GM15510 (cell line): ENCODE results near the gene CRABP1.

Experiments
- POLR2A ChIP-seq: IDR thresholded peaks from 3 replicates; pipeline ENCODE4 v1.6.1; 2011; ENCODE audit warnings: borderline replicate concordance; ENCODE audit not compliant: insufficient read length; ENCODE audit errors: extremely low read depth

Gene CRABP1

GRCh38 chr15:78313383-78313782, 26.8 kb upstream of the CRABP1 start:
- TF ChIP-seq POLR2A, result no peak

- no peak for TF ChIP-seq POLR2A
Measured at GRCh38 chr15:78314181-78314581, 26.0 kb upstream of the CRABP1 start.

DNA sequence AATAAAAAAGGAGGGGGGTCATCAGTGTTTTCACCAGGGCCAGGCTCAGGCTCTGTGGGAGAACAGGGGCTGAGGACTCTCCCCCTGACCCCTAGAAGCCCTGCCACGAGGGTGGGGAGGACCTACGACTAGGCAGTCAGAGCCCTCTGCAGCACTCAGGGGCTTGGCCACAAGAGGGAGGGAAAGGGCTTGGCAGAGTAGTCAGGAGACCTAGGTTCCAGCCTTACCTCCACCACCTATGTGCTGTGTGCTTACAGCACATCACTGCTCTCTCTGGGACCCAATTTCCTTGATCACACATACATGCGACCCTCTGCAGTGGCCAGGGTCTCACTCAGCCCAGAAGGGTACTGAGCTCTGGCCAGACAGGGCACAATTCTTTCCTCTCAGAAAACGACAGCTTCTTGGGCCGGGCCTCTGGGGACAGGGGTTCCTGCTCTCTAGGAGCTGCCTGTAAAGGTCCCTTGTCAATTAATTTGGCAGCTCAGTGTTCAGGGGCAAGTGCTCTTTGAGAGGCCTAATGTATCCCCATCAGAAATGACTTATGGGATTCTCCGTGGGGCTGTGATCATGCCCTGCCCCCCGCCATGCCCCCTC, 24.4 kb upstream of the CRABP1 start:
- no peak for TF ChIP-seq POLR2A

- no peak for TF ChIP-seq POLR2A
Measured at GRCh38 chr15:78316283-78317083, 23.7 kb upstream of the CRABP1 start.

DNA sequence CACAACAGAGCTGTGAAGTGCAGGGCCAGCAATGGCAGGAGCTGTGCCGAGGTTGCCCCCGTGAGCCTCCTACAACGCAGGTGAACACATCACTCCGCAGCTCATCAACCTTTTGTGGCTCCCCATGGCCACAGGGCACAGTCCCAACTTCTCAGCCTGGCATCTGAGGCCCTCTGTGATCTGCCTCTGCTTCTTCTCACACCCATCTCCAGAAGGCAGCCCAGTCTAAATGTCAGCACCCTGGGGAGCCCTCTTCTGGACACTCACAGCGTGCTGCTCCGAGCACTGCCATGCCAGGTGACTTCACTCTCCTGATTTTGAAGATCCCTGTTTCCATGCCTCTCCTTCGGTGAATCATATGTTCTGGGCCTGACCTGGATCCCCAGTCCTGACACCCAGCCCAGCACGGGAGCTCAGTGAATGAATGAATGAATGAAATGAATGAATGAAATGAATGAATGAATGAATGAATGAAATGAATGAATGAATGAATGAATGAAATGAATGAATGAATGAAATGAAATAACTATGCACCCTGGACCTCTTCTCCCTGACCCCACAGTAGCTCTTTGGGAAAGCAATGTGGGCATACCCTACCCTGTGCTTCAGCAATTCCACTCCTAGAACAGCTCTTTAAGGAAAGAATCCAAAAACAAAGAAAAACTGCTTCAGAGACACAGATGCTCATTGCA, 22.9 kb upstream of the CRABP1 start:
- TF ChIP-seq POLR2A, result no peak

GRCh38 chr15:78319588-78319987, 20.6 kb upstream of the CRABP1 start:
- TF ChIP-seq POLR2A, result no peak

DNA sequence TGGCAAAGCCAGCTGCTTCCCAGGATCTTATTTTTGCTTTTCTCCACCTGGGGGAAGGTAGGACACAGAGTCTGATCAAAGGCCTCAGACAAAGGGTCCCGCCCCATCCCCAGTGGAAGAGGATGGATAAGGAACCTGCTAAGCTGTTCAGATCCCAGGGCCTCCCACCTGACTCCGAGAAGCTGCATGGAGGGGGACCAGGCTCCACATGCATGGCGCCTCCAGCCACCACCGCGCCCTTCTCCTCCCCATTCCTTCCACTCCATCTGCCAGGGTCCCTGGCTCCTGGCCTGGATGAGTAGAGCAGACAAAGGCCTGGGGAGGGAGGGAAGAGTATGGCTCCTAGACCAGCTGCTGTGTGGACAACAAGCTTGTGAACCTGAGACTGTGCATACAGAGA, 20.0 kb upstream of the CRABP1 start:
- no peak for TF ChIP-seq POLR2A

- no peak for TF ChIP-seq POLR2A
Measured at GRCh38 chr15:78321041-78321570, 19.0 kb upstream of the CRABP1 start.

DNA sequence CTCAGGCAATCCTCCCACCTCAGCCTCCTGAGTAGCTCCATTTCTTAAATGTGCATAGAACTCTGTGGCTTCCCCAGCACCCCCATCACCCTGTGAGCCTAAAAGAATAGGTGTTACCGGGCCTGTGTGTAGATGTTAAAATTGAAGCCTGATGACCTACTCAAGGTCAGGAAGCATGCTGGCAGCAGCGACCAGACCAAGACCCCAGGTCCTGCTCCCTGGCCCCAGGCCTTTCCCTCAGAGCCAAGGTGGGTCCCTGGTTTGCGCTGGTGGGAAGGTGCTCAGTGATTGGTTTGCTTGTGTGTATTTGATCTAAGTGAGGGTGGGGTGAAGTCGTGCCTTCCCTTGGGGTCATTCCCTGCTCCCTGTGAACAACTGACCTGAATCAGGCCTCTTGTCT, 18.4 kb upstream of the CRABP1 start:
- no peak for TF ChIP-seq POLR2A

DNA sequence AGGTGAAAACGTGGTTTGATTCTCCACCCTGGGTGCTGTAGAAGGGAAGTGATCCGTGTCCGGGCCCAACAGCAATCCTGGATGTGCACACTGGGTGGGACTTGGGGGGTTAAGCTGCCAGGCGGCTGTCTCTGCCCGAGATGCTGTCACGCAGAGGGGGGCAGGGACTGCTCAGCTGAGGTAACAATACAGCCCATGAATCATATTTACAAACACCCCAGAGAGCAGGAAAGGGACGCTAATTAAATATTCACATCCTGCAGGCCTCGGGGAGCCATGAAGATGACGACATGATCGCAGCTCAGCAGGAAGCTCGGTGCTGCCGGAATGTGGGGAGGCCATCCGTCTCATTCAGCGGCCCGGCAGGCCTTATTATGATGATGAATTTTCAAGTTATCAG, 17.9 kb upstream of the CRABP1 start:
- TF ChIP-seq POLR2A, result no peak

DNA sequence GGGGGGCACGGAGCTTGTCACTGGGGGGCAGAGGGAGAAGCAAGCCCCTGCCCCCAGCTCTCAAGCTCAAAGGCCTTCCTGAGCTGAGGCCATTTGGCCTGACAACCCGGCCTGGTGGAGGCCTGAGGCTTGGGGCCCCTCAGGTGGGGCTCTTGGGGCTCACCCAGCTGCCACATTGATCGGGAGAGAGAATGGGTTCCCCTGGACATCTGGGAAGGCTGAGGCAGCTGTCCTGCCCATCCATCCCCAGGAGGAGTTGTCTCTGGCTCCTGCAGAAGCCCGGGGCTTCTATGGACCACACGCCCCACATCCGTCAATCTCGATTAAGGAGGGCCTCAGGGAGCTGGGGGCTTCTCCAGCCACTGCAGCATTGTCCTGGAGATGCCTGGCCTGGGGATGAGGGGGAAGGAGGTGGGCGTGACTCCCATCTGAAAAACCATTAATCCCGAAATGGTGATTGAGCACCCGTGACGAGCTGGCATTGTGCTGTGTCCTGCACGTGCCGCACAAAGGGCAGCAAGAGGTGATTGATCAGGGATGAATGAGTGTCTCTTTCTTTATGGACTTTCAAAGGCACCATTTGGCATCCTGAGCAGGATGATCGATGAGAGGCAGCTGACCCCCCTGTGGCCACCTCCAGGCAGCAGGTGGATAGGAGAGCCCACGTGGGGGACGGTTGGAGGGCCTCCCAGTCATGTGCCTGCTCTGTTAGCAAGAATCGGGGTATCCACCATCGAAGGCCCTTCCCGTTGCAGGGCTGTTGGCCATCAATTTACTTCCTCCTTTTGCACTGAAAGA, 17.2 kb upstream of the CRABP1 start:
- no peak for TF ChIP-seq POLR2A

DNA sequence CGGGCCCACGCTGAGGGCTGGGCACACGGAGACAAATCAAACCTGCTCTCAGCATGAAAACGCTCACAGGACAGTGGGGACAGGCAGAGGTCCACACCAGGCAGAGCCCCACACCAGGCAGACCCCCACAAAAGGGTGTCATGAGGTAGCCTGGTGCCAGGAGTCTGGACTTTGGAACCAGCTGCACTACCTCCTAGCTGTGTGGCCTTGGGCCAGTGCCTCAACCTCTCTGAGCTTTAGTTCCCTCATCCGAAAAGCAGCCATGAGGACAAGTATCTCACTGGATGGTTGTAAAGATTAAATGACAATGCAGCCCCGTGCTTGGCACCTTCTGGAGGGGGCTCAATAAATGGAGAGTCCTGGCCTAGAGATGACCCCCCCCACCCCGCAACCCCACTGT, 16.5 kb upstream of the CRABP1 start:
- TF ChIP-seq POLR2A, result no peak

DNA sequence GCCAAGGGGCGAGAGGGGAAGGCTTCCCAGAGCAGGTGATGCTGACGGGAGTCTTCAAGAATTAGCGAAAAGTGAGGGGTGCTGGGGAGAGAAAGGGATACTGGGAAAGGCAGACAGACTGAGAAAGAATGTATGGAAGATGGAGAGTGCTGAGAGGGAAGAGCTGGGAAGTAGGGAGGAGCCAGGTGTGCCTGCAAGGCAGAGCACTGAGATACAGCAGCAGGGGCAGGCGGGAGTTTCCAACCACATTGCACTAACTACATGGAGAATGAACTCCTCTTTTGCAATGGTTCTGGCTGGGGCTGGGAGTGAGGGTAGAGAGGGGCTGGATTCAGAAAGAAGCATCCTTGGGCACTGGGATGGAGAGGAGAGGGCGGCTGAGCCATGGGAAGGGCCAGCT, 16.0 kb upstream of the CRABP1 start:
- TF ChIP-seq POLR2A, result no peak

- TF ChIP-seq POLR2A, result no peak
Measured at GRCh38 chr15:78325092-78325843, 14.9 kb upstream of the CRABP1 start.
